IMR-90 (cell line): ENCODE measurements around the gene SEC22A. TPM values are rescaled to one million over a fixed set of nuclear protein-coding genes. Genes with fewer than 3 reads are reported as not detected.

Experiments
- ATAC-seq: fragments of 200-7000 bp; cut with Tn5 transposase; 2 replicates; pipeline ENCODE4 v1.9.1; 2020; ENCODE audit warnings: low read depth, mild to moderate bottlenecking, moderate library complexity
- BruUV-seq: library from RNA; stranded (reverse); fragments of 400-500 nt; replicated peaks from 2 replicates; lab custom pipeline; 2021; lab: Mats Ljungman, UMichigan
- CTCF ChIA-PET: fragments of 300-600 bp; formaldehyde crosslinking; extraction: SDS; loops from one replicate; lab custom pipeline; 2021; ENCODE audit warnings: antibody characterized with exemption; lab: Yijun Ruan, JAX
- POLR2A ChIA-PET: fragments of 300-600 bp; sonication (Branson Sonifier 250); formaldehyde crosslinking; loops from one replicate; lab custom pipeline; 2022; ENCODE audit warnings: antibody characterized with exemption; ENCODE audit not compliant: unreplicated experiment; lab: Charles Lee
- DNase-seq: peaks from one replicate; pipeline ENCODE4 v3.0.0; 2013
- H2AFZ ChIP-seq: replicated peaks from 2 replicates; pipeline ENCODE3; 2013; ENCODE audit warnings: low read length, mild to moderate bottlenecking; ENCODE audit not compliant: poor library complexity
- H2AK5ac ChIP-seq: 2 replicates; pipeline ENCODE4 v1.6.1; 2013; ENCODE audit warnings: low read depth, low read length, inconsistent platforms
- H2AK9ac ChIP-seq: replicated peaks from 2 replicates; pipeline ENCODE3; 2013; ENCODE audit warnings: mild to moderate bottlenecking, low read depth, low read length, moderate library complexity; ENCODE audit not compliant: poor library complexity
- H2BK120ac ChIP-seq: 2 replicates; pipeline ENCODE4 v1.6.1; 2013; ENCODE audit warnings: low read depth, low read length, inconsistent platforms
- H2BK15ac ChIP-seq: 3 replicates; pipeline ENCODE4 v1.6.1; 2013; ENCODE audit warnings: low read depth, low read length, inconsistent platforms
- H2BK20ac ChIP-seq: 2 replicates; pipeline ENCODE4 v1.6.1; 2013; ENCODE audit warnings: low read depth, mild to moderate bottlenecking, inconsistent platforms, low read length, moderate library complexity
- H2BK5ac ChIP-seq: 2 replicates; pipeline ENCODE4 v1.6.1; 2013; ENCODE audit warnings: mild to moderate bottlenecking, low read depth, low read length, inconsistent platforms; ENCODE audit not compliant: poor library complexity, severe bottlenecking
- H3K14ac ChIP-seq: replicated peaks from 2 replicates; pipeline ENCODE4 v1.6.1; 2013; ENCODE audit warnings: low read depth, low read length, inconsistent platforms
- H3K18ac ChIP-seq: 2 replicates; pipeline ENCODE4 v1.6.1; 2013; ENCODE audit warnings: low read depth, low read length, control low read depth
- H3K23ac ChIP-seq: 2 replicates; pipeline ENCODE4 v1.6.1; 2013; ENCODE audit warnings: low read depth, low read length, inconsistent platforms
- H3K27ac ChIP-seq: 2 replicates; pipeline ENCODE4 v1.5.1; 2013; ENCODE audit warnings: mild to moderate bottlenecking, control low read depth, low read length; ENCODE audit not compliant: insufficient read depth
- H3K27me3 ChIP-seq: 2 replicates; pipeline ENCODE4 v1.6.1; 2013; ENCODE audit warnings: low read length; ENCODE audit not compliant: control insufficient read depth, insufficient read depth
- H3K36me3 ChIP-seq: 2 replicates; pipeline ENCODE4 v1.6.1; 2013; ENCODE audit warnings: low read length, mixed read lengths; ENCODE audit not compliant: control insufficient read depth, insufficient read depth
- H3K4ac ChIP-seq: 2 replicates; pipeline ENCODE4 v1.6.1; 2013; ENCODE audit warnings: low read depth, low read length, inconsistent platforms
- H3K4me1 ChIP-seq: 2 replicates; pipeline ENCODE4 v1.6.1; 2013; ENCODE audit warnings: low read length, mixed read lengths; ENCODE audit not compliant: control insufficient read depth, insufficient read depth
- H3K4me2 ChIP-seq: 2 replicates; pipeline ENCODE4 v1.6.1; 2013; ENCODE audit warnings: low read depth, mild to moderate bottlenecking, control low read depth, low read length, moderate library complexity
- H3K4me3 ChIP-seq: 2 replicates; pipeline ENCODE4 v1.5.1; 2013; ENCODE audit warnings: low read depth, mild to moderate bottlenecking, control low read depth, low read length, moderate library complexity; ENCODE audit not compliant: insufficient read depth
- H3K56ac ChIP-seq: 2 replicates; pipeline ENCODE4 v1.6.1; 2013; ENCODE audit warnings: low read length, inconsistent platforms; ENCODE audit not compliant: insufficient read depth; ENCODE audit errors: extremely low read depth
- H3K79me1 ChIP-seq, 2 experiments: 2 replicates each; pipeline ENCODE4 v1.6.1; 2013; ENCODE audit warnings: low read length in 2 of 2, inconsistent platforms in 1 of 2, low read depth in 1 of 2
- H3K9ac ChIP-seq: 2 replicates; pipeline ENCODE4 v1.6.1; 2013; ENCODE audit warnings: low read depth, low read length, control low read depth
- H3K9me1 ChIP-seq: 2 replicates; pipeline ENCODE4 v1.6.1; 2013; ENCODE audit warnings: low read length, inconsistent platforms; ENCODE audit not compliant: insufficient read depth
- H3K9me3 ChIP-seq: 2 replicates; pipeline ENCODE4 v1.6.1; 2013; ENCODE audit warnings: low read length; ENCODE audit not compliant: control insufficient read depth, insufficient read depth
- H4K20me1 ChIP-seq: 2 replicates; pipeline ENCODE4 v1.6.1; 2013; ENCODE audit warnings: low read length, inconsistent platforms; ENCODE audit not compliant: insufficient read depth
- H4K5ac ChIP-seq: 2 replicates; pipeline ENCODE4 v1.6.1; 2013; ENCODE audit warnings: mild to moderate bottlenecking, low read depth, low read length, control low read depth
- H4K8ac ChIP-seq, 2 experiments: 2 replicates each; pipeline ENCODE4 v1.6.1; 2013; ENCODE audit warnings: low read depth in 2 of 2, low read length in 2 of 2, control low read depth in 1 of 2, inconsistent platforms in 1 of 2
- H4K91ac ChIP-seq: 2 replicates; pipeline ENCODE4 v1.6.1; 2013; ENCODE audit warnings: low read depth, low read length, inconsistent platforms; ENCODE audit not compliant: insufficient read depth
- MXI1 ChIP-seq: IDR thresholded peaks from 2 replicates; pipeline ENCODE4 v1.6.1; 2012; ENCODE audit warnings: low read depth, mild to moderate bottlenecking, low read length, moderate library complexity, borderline replicate concordance
- RCOR1 ChIP-seq: IDR thresholded peaks from 2 replicates; pipeline ENCODE4 v1.6.1; 2012; ENCODE audit warnings: mild to moderate bottlenecking, low read length, improper control_type of control experiment; ENCODE audit not compliant: insufficient replicate concordance
- SMC3 ChIP-seq: fragments of 150-350 bp; IDR thresholded peaks from 2 replicates; pipeline ENCODE4 v1.6.1; 2016; ENCODE audit warnings: low read depth, mild to moderate bottlenecking, antibody characterized with exemption, low read length, moderate library complexity
- WGBS, 2 experiments: methylation state at CpG; one replicate each; pipeline versions ENCODE4 v1.1.5 to v1.1.7; 2013; ENCODE audit warnings: missing lambda C conversion rate in 2 of 2; ENCODE audit not compliant: insufficient read length in 1 of 2; ENCODE audit errors: extremely low coverage in 2 of 2; 5-methylcytosine and 5-hydroxymethylcytosine counted together
- dilution Hi-C: fragments of 300-500 bp; cut with HindIII; formaldehyde crosslinking; loops from one replicate; pipeline ENCODE4 v1.14.3; 2018; ENCODE audit warnings: low sequenced_read_pairs; ENCODE audit not compliant: unreplicated experiment
- in situ Hi-C: fragments of 300-500 bp; cut with MboI; formaldehyde crosslinking; loops from 3 replicates; pipeline ENCODE4 v1.14.3; 2019; ENCODE audit warnings: low sequenced_read_pairs, inconsistent platforms, mixed read lengths
- intact Hi-C: fragments of 100-400 bp; cut with micrococcal nuclease; formaldehyde crosslinking; loops from 2 replicates; pipeline ENCODE4 v1.10.0; 2022
- polyA plus RNA-seq, 3 experiments: library from polyadenylated mRNA; depleted of rRNA; stranded (reverse); fragments of >200 nt; gene quantifications; 2 replicates each; pipeline ENCODE4 v1.2.3, GENCODE V29; 2012; ENCODE audit warnings: low replicate concordance in 1 of 3
- total RNA-seq: library from RNA; depleted of rRNA; stranded (reverse); fragments of >200 nt; gene quantifications from 2 replicates; pipeline ENCODE4 v1.2.3, GENCODE V29; 2012
- TF ChIP-seq, protein P1 (sequence below): fragments of 150-350 bp; IDR thresholded peaks from 2 replicates; pipeline ENCODE4 v1.6.1; 2017; ENCODE audit warnings: mild to moderate bottlenecking, antibody characterized with exemption, low read length, low read depth
- TF ChIP-seq, protein P2 (sequence below): fragments of 150-350 bp; IDR thresholded peaks from 2 replicates; pipeline ENCODE4 v1.6.1; 2016; ENCODE audit warnings: low read depth, mild to moderate bottlenecking, low read length, moderate library complexity, borderline replicate concordance

The SEC22A gene
- total and polyA plus RNA-seq, 2 of the 4 experiments (the other 2 are of a cell fraction) = 17.5 to 36.0 TPM

DNA sequence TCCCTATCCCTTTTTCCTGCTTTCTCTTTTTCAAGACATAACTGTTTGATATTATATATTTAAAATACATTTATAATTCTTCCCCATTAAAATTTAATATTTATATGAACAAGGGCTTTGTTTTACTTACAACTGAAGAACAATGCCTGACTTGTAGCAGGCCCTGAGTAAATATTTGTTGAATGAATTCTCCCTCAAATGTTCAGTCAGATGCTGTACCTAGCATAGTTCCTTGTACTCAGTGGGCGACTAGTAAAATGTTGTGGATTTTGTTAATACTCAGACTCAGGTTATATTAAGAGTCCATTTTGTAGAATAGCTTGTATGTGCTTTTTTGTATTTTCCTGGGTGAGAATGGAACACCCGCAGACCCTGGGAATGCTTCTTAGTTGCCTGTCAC, 69.1 kb downstream of the SEC22A start:
- Histone ChIP-seq H3K4me3 (no peak overlapping the region), H2BK120ac (no peak overlapping the region), H3K79me1 (no peaks in the 10 kb centered on the region; a peak in 1 of 4 replicates), H2AK9ac (no peak overlapping the region), H2BK5ac (no peak overlapping the region), H2AK5ac (no peak overlapping the region), H3K9me1 (peaks cover 2% of the 10 kb centered on the region; the same call in 1 of the 2 replicates), H2AFZ (no peak overlapping the region), H3K9me3 (no peaks in the 10 kb centered on the region), H3K23ac (no peak overlapping the region), H2BK15ac (no peak overlapping the region), H3K56ac (no peak overlapping the region), H3K27me3 (no peaks in the 10 kb centered on the region), H3K14ac (no peak overlapping the region), H4K5ac (no peak overlapping the region), H4K91ac (no peak overlapping the region), H3K4me1 (peaks cover 2% of the 10 kb centered on the region; the same call in 1 of the 2 replicates), H3K36me3 (0 out of 2 replicates have a peak, but pooled peaks cover 1% of the 10 kb centered on the region), H4K20me1 (no peaks in the 10 kb centered on the region), H3K27ac (no peak overlapping the region), H3K9ac (no peak overlapping the region), H3K18ac (no peak overlapping the region), H3K4me2 (no peak overlapping the region), H3K4ac (no peak overlapping the region), H4K8ac (no peak overlapping the region), H2BK20ac (no peak overlapping the region)
- intact Hi-C loops = no loop called here
- WGBS, 2 experiments = no CpG with 5 or more reads among the region's 2 CpGs
- BruUV-seq = no TSS peak
- dilution Hi-C loops = no loop called here
- in situ Hi-C loops = no loop called here
- TF ChIP-seq MXI1 (no peak), RCOR1 (no peak), SMC3 (no peak)
- TF ChIP-seq, protein P1, sequence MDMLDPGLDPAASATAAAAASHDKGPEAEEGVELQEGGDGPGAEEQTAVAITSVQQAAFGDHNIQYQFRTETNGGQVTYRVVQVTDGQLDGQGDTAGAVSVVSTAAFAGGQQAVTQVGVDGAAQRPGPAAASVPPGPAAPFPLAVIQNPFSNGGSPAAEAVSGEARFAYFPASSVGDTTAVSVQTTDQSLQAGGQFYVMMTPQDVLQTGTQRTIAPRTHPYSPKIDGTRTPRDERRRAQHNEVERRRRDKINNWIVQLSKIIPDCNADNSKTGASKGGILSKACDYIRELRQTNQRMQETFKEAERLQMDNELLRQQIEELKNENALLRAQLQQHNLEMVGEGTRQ = no peak
- TF ChIP-seq, protein P2, sequence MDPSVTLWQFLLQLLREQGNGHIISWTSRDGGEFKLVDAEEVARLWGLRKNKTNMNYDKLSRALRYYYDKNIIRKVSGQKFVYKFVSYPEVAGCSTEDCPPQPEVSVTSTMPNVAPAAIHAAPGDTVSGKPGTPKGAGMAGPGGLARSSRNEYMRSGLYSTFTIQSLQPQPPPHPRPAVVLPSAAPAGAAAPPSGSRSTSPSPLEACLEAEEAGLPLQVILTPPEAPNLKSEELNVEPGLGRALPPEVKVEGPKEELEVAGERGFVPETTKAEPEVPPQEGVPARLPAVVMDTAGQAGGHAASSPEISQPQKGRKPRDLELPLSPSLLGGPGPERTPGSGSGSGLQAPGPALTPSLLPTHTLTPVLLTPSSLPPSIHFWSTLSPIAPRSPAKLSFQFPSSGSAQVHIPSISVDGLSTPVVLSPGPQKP = no peak
- DNase-seq (no peak), ATAC-seq (no peak)
- CTCF ChIA-PET = no interaction called here
- POLR2A ChIA-PET = no interaction called here
